Neural cell (in vitro differentiated cells): ENCODE results near the gene C17orf50. TPM values are rescaled to one million over a fixed set of nuclear protein-coding genes. Genes with fewer than 3 reads are reported as not detected.

Source experiments
- H2AFZ ChIP-seq: fragments of 200-600, 300-800 bp; sonication (generic), shearing (Covaris generic); 2 replicates; pipeline ENCODE4 v1.6.0; 2014; ENCODE audit warnings: low read depth, mild to moderate bottlenecking, antibody characterized with exemption, low read length, moderate library complexity
- H3F3A ChIP-seq: fragments of 200-600 bp; shearing (Covaris generic); 2 replicates; pipeline ENCODE4 v1.6.1; 2016; ENCODE audit warnings: mild to moderate bottlenecking, moderate library complexity, mixed read lengths, antibody characterized with exemption, low read length; ENCODE audit not compliant: insufficient read depth, poor library complexity, severe bottlenecking
- H3K27ac ChIP-seq: fragments of 200-600, 300-800 bp; sonication (generic), shearing (Covaris generic); 2 replicates; pipeline ENCODE4 v1.5.1; 2014; ENCODE audit warnings: mild to moderate bottlenecking, low read length, moderate library complexity
- H3K27me3 ChIP-seq: fragments of 300-800, 200-600 bp; sonication (generic), shearing (Covaris generic); 2 replicates; pipeline ENCODE4 v1.6.0; 2014; ENCODE audit warnings: mild to moderate bottlenecking, low read depth, low read length, moderate library complexity; ENCODE audit not compliant: insufficient read depth
- H3K36me3 ChIP-seq: fragments of 300-800, 200-600 bp; sonication (generic), shearing (Covaris generic); 2 replicates; pipeline ENCODE4 v1.5.1; 2014; ENCODE audit warnings: mild to moderate bottlenecking, antibody characterized with exemption, low read length, moderate library complexity; ENCODE audit not compliant: insufficient read depth
- H3K4me2 ChIP-seq: fragments of 300-800, 200-600 bp; sonication (generic), shearing (Covaris generic); 2 replicates; pipeline ENCODE4 v1.6.0; 2014; ENCODE audit warnings: mild to moderate bottlenecking, low read length
- H3K4me3 ChIP-seq: fragments of 300-800, 200-600 bp; sonication (generic), shearing (Covaris generic); 2 replicates; pipeline ENCODE4 v1.5.1; 2014; ENCODE audit warnings: mild to moderate bottlenecking, low read length, moderate library complexity
- H3K79me2 ChIP-seq: fragments of 200-600 bp; shearing (Covaris generic); replicated peaks from 2 replicates; pipeline ENCODE4 v1.6.0; 2014; ENCODE audit warnings: mild to moderate bottlenecking, low read length, moderate library complexity; ENCODE audit not compliant: insufficient read depth
- H3K9ac ChIP-seq: fragments of 300-800, 200-600 bp; sonication (generic), shearing (Covaris generic); 2 replicates; pipeline ENCODE4 v1.6.1; 2016; ENCODE audit warnings: mild to moderate bottlenecking, low read length, mixed read lengths
- H3K9me2 ChIP-seq: fragments of 200-600 bp; shearing (Covaris generic); 2 replicates; pipeline ENCODE4 v1.6.1; 2016; ENCODE audit warnings: mild to moderate bottlenecking, low read length, mixed read lengths; ENCODE audit not compliant: insufficient read depth
- H3K9me3 ChIP-seq: fragments of 200-600, 300-800 bp; sonication (generic), shearing (Covaris generic); 2 replicates; pipeline ENCODE4 v1.6.1; 2016; ENCODE audit warnings: mild to moderate bottlenecking, mixed run types, low read length, moderate library complexity, mixed read lengths
- H4K20me1 ChIP-seq: fragments of 200-600 bp; shearing (Covaris generic); 2 replicates; pipeline ENCODE4 v1.6.1; 2016; ENCODE audit warnings: mild to moderate bottlenecking, mixed run types; ENCODE audit not compliant: insufficient read depth
- CTCF ChIP-seq: fragments of 450-650 bp; IDR thresholded peaks from 2 replicates; pipeline ENCODE4 v1.5.1; 2014; ENCODE audit warnings: antibody characterized with exemption, mild to moderate bottlenecking, moderate library complexity; ENCODE audit not compliant: poor library complexity, severe bottlenecking
- EP300 ChIP-seq: fragments of 450-650 bp; conservative IDR thresholded peaks from 2 replicates; pipeline ENCODE4 v1.6.1; 2014; ENCODE audit warnings: antibody characterized with exemption, mild to moderate bottlenecking, moderate library complexity; ENCODE audit not compliant: poor library complexity, severe bottlenecking
- EZH2 ChIP-seq: fragments of 200-600, 300-800 bp; shearing (Covaris generic), sonication (generic); IDR thresholded peaks from 2 replicates; pipeline ENCODE4 v1.6.1; 2014; ENCODE audit warnings: antibody characterized with exemption, low read length, borderline replicate concordance, mild to moderate bottlenecking; ENCODE audit not compliant: insufficient read depth, poor library complexity, severe bottlenecking
- MXI1 ChIP-seq: fragments of 450-650 bp; conservative IDR thresholded peaks from 2 replicates; pipeline ENCODE4 v1.6.1; 2014; ENCODE audit warnings: antibody characterized with exemption, mild to moderate bottlenecking; ENCODE audit not compliant: poor library complexity, severe bottlenecking
- POLR2AphosphoS5 ChIP-seq: IDR thresholded peaks from 2 replicates; pipeline ENCODE4 v1.6.1; 2012
- RAD21 ChIP-seq: fragments of 450-650 bp; conservative IDR thresholded peaks from 2 replicates; pipeline ENCODE4 v1.6.1; 2014; ENCODE audit warnings: antibody characterized with exemption, mild to moderate bottlenecking, moderate library complexity
- REST ChIP-seq: IDR thresholded peaks from 2 replicates; pipeline ENCODE4 v1.6.1; 2012; ENCODE audit warnings: borderline replicate concordance
- SMC3 ChIP-seq: fragments of 450-650 bp; conservative IDR thresholded peaks from 2 replicates; pipeline ENCODE4 v1.6.1; 2014; ENCODE audit warnings: antibody characterized with exemption, mild to moderate bottlenecking, moderate library complexity; ENCODE audit not compliant: poor library complexity
- TAF1 ChIP-seq: IDR thresholded peaks from 2 replicates; pipeline ENCODE4 v1.6.1; 2012; ENCODE audit warnings: low read depth
- polyA minus RNA-seq: library from RNA; depleted of rRNA, polyadenylated mRNA; stranded (reverse); fragments of >200 nt; gene quantifications from 2 replicates; pipeline ENCODE4 v1.2.3, GENCODE V29; 2014
- polyA plus RNA-seq: library from polyadenylated mRNA; depleted of rRNA; stranded (reverse); fragments of >200 nt; gene quantifications from 2 replicates; pipeline ENCODE4 v1.2.3, GENCODE V29; 2014

Gene C17orf50
- polyA plus RNA-seq (not detected in 2 replicates), polyA minus RNA-seq (0.73 and 1.4 TPM in 2 replicates)

- H3K9ac ChIP-seq: no peak within 1 kb of the TSS
- H4K20me1 ChIP-seq: no peaks in the 10 kb centered on the region
Measured at GRCh38 chr17:35760587-35760986, at the start of gene C17orf50. Gene C17orf50 (plus strand): TSS chr17:35760887. CDS start chr17:35760942, 55 bp downstream.

GRCh38 chr17:35710950-35711349 lies 49.7 kb upstream of the C17orf50 start:
- Histone ChIP-seq H3K9ac (no peak overlapping the region), H3K79me2 (no peaks in the 10 kb centered on the region), H3K27me3 (no peaks in the 10 kb centered on the region), H3F3A (no peaks in the 10 kb centered on the region), H3K36me3 (no peaks in the 10 kb centered on the region), H3K9me2 (no peaks in the 10 kb centered on the region), H3K27ac (no peak overlapping the region), H3K4me3 (no peak overlapping the region), H3K9me3 (no peaks in the 10 kb centered on the region), H4K20me1 (no peaks in the 10 kb centered on the region), H2AFZ (no peak overlapping the region), H3K4me2 (no peak overlapping the region)
- TF ChIP-seq RAD21 (no peak), REST (no peak)

More at GRCh38 chr17:35760587-35760986, at the start of gene C17orf50:
- Histone ChIP-seq H3K27ac (no peak within 1 kb of the TSS), H3F3A (no peaks in the 10 kb centered on the region), H3K9me2 (no peaks in the 10 kb centered on the region), H3K79me2 (no peaks in the 10 kb centered on the region), H3K36me3 (no peaks in the 10 kb centered on the region), H3K27me3 (no peaks in the 10 kb centered on the region), H2AFZ (no peak within 1 kb of the TSS), H3K4me3 (no peak within 1 kb of the TSS), H3K9me3 (no peaks in the 10 kb centered on the region), H3K4me2 (no peak within 1 kb of the TSS)
- TF ChIP-seq EZH2 (no peak), EP300 (no peak), RAD21 (no peak), MXI1 (no peak), SMC3 (no peak), TAF1 (no peak), CTCF (no peak), POLR2AphosphoS5 (no peak), REST (no peak)
